ENCODE results near the gene MARCKS. TPM values are rescaled to one million over a fixed set of nuclear protein-coding genes. Genes with fewer than 3 reads are reported as not detected.

MARCKS gene
- total RNA-seq, 1 experiment from 2014 or later: 35.3 TPM

- no peaks in the 10 kb centered on the region for H3K9me3 ChIP-seq (ENCODE audit: control insufficient read depth, insufficient read depth, low read depth, low read length)
- ATAC-seq: no peak
- peaks cover 5% of the 10 kb centered on the region; the same call in 1 of the 2 replicates for H3K27me3 ChIP-seq (ENCODE audit: control insufficient read depth, insufficient read depth, low read length)
- in situ Hi-C loops (cut with HindIII; ENCODE audit: low pct_unique_long_range_greater_than_20kb, low sequenced_read_pairs) (no loop called here), intact Hi-C loops (cut with micrococcal nuclease; ENCODE audit: unreplicated experiment) (no loop called here)
- POLR2A ChIA-PET: no interaction called here
- H3K36me3 ChIP-seq (ENCODE audit: control insufficient read depth, insufficient read depth, low read length): no peaks in the 10 kb centered on the region
- no TSS peak for BruUV-seq (replicated peaks)
- CTCF ChIA-PET: no interaction called here
- no peak for DNase-seq (ENCODE audit: low read depth, low spot score)
- H3K4me3 ChIP-seq (ENCODE audit: low read depth in 2 of 2, low read length in 2 of 2): no peak overlapping the region
- TF ChIP-seq SIN3A (IDR thresholded peaks at IDR 0.05; ENCODE audit: borderline replicate concordance, insufficient read depth, low read depth, low read length) (no peak), POLR2AphosphoS5 (IDR thresholded peaks at IDR 0.05; ENCODE audit: low read depth, low read length) (no peak), CTCF (IDR thresholded peaks at IDR 0.05) (no peak), TCF7L2 (IDR thresholded peaks at IDR 0.05; ENCODE audit: low read depth, low read length) (no peak), REST (IDR thresholded peaks at IDR 0.05; ENCODE audit: insufficient read depth in 1 of 2, low read depth in 2 of 2, low read length in 1 of 2) (no peak)
- H3K27ac ChIP-seq (ENCODE audit: low read length): no peak overlapping the region
- no peaks in the 10 kb centered on the region for H3K4me1 ChIP-seq (ENCODE audit: control insufficient read depth, insufficient read depth, low read length)
These were observed 32.7 kb upstream of the MARCKS start for GRCh38 chr6:113824411-113824810.

- ChIA-PET CTCF (no interaction called here), POLR2A (no interaction called here)
These were observed 32.3 kb upstream of the MARCKS start for GRCh38 chr6:113824866-113825265.

More at GRCh38 chr6:113824866-113825265, 32.3 kb upstream of the MARCKS start:
- intact Hi-C loops (cut with micrococcal nuclease; ENCODE audit: unreplicated experiment) (no loop called here), in situ Hi-C loops (cut with HindIII; ENCODE audit: low pct_unique_long_range_greater_than_20kb, low sequenced_read_pairs) (no loop called here)
- H3K27ac ChIP-seq (ENCODE audit: low read length): no peak overlapping the region
- DNase-seq (ENCODE audit: low read depth, low spot score) (no peak), ATAC-seq (no peak)
- no peak overlapping the region for H3K4me3 ChIP-seq (ENCODE audit: low read depth in 2 of 2, low read length in 2 of 2)
- BruUV-seq (replicated peaks): no TSS peak
- TF ChIP-seq CTCF (IDR thresholded peaks at IDR 0.05): no peak
- no peak for TF ChIP-seq POLR2AphosphoS5 (IDR thresholded peaks at IDR 0.05; ENCODE audit: low read depth, low read length)
- TF ChIP-seq SIN3A (IDR thresholded peaks at IDR 0.05; ENCODE audit: borderline replicate concordance, insufficient read depth, low read depth, low read length): no peak
- no peak for TF ChIP-seq REST (IDR thresholded peaks at IDR 0.05; ENCODE audit: insufficient read depth in 1 of 2, low read depth in 2 of 2, low read length in 1 of 2)
- no peak for TF ChIP-seq TCF7L2 (IDR thresholded peaks at IDR 0.05; ENCODE audit: low read depth, low read length)
- H3K9me3 ChIP-seq (ENCODE audit: control insufficient read depth, insufficient read depth, low read depth, low read length): no peaks in the 10 kb centered on the region
- no peaks in the 10 kb centered on the region for H3K36me3 ChIP-seq (ENCODE audit: control insufficient read depth, insufficient read depth, low read length)
- H3K27me3 ChIP-seq (ENCODE audit: control insufficient read depth, insufficient read depth, low read length): peaks cover 8% of the 10 kb centered on the region
- no peaks in the 10 kb centered on the region for H3K4me1 ChIP-seq (ENCODE audit: control insufficient read depth, insufficient read depth, low read length)

Measured in Panc1 (cell line).